Rectal smooth muscle tissue (tissue), 1 donor: ENCODE results near the gene THRA.

Experiments used
- H3K27ac ChIP-seq: one replicate; pipeline ENCODE4 v1.7.0; 2013; ENCODE audit warnings: low read depth, low read length, inconsistent platforms
- H3K27me3 ChIP-seq: one replicate; pipeline ENCODE4 v1.7.0; 2013; ENCODE audit warnings: low read length; ENCODE audit not compliant: control insufficient read depth, insufficient read depth
- H3K36me3 ChIP-seq: one replicate; pipeline ENCODE4 v1.7.0; 2013; ENCODE audit warnings: low read length; ENCODE audit not compliant: control insufficient read depth, insufficient read depth
- H3K4me1 ChIP-seq: one replicate; pipeline ENCODE4 v1.7.0; 2013; ENCODE audit warnings: low read length; ENCODE audit not compliant: control insufficient read depth, insufficient read depth
- H3K4me3 ChIP-seq: one replicate; pipeline ENCODE4 v1.7.0; 2013; ENCODE audit warnings: low read length
- H3K9ac ChIP-seq: one replicate; pipeline ENCODE4 v1.7.0; 2013; ENCODE audit warnings: low read length

The THRA gene

DNA sequence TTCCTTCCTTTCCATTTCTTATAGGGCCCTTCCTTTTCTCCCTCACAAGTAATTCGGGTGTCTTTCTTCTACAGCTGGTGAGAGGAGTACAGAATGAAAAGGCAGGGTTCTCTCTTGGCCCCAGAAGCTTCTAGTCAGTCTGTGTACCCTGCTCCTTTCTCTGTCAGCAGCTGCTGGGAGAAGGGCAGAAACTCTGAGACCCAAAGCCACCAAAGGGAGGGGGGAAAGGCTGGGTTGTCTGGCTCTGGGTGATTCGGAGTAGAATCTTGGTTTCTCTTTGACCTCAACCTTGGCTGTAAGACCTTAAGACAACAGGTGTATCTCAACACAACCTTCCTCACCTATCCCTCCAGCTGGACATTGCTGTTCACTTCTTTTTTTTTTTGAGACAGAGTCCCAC lies 40.9 kb downstream of the THRA start:
- H3K27ac ChIP-seq = peak overlapping the region; percentile 64
- H3K4me1 ChIP-seq = peaks cover 56% of the 10 kb centered on the region
- H3K9ac ChIP-seq = no peak overlapping the region
- no peaks in the 10 kb centered on the region for H3K36me3 ChIP-seq
- no peaks in the 10 kb centered on the region for H3K27me3 ChIP-seq
- H3K4me3 ChIP-seq = no peak overlapping the region

DNA sequence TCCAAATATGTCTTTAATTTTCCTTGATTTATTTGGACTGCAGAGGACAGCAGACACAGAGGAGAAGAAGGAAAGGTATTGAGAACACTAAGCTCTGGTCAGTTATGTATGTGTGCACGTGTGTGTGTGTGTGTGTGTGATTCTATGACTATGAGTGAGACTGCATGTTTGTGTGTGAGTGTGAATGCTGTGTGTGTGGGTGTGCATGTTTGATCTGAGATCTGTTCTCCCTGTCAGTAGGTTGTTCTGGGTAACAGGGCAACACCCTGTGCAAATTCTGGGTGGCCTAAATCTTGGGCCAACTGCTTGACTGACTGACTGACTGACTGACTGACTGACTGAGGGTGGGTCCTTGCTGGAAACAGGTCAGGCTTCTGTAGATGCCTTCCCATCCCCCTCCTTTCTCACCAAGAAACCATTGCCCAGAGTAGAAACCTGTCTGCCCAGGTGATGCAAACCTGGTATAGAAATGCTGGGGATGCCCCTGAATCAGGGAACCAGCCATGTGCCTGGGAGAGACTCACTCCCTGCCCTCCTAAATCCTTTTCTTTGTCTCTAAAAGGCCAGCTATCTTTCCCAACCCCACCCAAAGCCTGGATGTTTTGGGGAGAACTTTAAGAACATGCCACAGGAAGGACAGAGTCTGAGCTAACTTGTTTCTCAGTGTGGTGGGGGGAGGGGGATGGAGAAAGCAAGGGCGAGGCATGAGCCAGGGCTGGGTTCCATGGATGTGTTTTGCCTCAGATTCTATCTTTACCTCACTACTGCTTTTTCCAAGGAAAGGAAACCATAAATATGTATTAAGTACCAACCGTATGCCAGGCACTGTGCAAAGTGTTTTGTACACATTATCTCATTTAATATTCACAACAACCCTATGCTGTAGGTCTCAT lies 42.1 kb downstream of the THRA start:
- H3K27ac ChIP-seq = peak overlapping the region; percentile 94
- H3K36me3 ChIP-seq = no peaks in the 10 kb centered on the region
- no peaks in the 10 kb centered on the region for H3K27me3 ChIP-seq
- H3K4me3 ChIP-seq = no peak overlapping the region
- H3K9ac ChIP-seq = no peak overlapping the region
- H3K4me1 ChIP-seq = peaks cover 65% of the 10 kb centered on the region

- Histone ChIP-seq H3K9ac (peak overlapping the region; percentile 25), H3K4me1 (peaks cover 74% of the 10 kb centered on the region)
These were observed 43.3 kb downstream of the THRA start for GRCh38 chr17:40105861-40106759.

DNA sequence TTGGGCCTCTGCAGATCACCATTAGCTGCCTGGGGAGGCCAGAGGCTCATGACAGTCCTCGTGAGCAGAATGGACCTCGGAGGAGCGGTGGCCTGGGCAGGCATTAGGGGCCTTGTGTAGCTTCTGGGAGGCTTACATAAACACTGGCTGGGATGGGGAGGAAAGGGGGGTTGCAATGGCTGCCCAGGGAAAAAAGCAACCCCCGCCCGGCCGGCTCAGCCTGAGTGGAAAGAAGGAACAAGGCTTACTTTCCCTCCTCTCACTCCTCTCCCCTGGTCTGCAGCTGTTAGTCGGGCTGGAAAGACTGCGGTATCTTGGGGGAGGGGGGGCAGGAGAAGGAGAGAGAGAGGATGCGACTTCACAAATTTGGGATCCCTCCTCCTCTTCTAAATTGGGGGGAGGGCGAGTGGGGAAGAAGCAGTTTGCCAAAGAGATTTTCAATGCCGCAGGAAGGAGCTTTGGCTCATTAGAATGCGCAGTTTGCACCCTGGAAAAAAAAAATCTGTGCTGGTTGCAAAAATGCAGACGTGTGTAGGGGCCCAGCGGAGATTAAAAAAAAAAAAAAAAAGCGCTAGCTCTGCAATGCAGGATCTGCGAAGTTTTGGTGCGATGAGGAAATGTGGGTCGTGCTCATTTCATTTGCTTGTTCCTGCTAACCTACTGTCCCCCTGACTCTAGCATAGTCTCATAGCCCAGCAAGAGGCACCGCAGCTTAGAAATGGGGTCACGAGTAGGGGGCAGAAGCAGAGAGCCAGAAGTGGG lies 44.2 kb downstream of the THRA start:
- Histone ChIP-seq H3K4me1 (peaks cover 77% of the 10 kb centered on the region), H3K4me3 (peak overlapping the region; percentile 46), H3K9ac (peak overlapping the region; percentile 25), H3K36me3 (no peaks in the 10 kb centered on the region), H3K27me3 (no peaks in the 10 kb centered on the region), H3K27ac (peak overlapping the region; percentile 94)

More at GRCh38 chr17:40105861-40106759, 43.3 kb downstream of the THRA start:
- Histone ChIP-seq H3K36me3 (no peaks in the 10 kb centered on the region), H3K27me3 (no peaks in the 10 kb centered on the region), H3K4me3 (peak overlapping the region; percentile 32), H3K27ac (peak overlapping the region; percentile 94)

DNA sequence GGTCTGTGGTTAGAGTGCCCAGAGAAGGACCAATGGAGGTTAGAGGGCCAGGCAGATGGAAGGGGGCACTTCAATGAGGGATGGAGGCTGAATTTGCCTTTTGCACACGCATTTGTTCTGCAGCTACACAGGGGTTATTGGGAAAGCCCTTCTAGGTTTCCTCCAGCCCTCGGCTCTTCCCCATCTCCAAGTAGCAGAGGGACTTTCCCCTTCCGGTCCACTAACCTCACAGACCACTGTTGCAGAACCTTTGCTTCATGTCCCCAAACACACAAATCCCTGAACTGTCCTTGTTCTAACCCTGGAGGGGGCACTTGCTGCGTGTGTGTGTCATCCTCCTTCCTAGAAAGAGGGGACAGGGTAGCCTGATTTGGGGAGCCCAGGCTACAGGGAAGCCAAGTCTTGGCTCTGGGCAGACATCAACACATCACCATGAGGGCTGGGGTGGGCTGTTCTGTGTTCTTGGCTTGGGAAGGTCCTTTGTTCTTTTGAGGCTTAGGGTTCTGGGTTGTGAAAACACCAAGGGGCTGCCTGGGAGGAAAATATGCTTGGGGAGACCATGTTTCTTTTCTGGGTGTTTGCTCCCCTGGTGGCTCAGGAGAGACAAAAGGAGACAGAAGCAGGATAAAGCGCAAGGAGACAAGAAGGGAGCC lies 44.9 kb downstream of the THRA start:
- H3K4me3 ChIP-seq = peak overlapping the region; percentile 46
- H3K27me3 ChIP-seq = no peaks in the 10 kb centered on the region
- no peaks in the 10 kb centered on the region for H3K36me3 ChIP-seq
- H3K9ac ChIP-seq = peak overlapping the region; percentile 26
- peak overlapping the region; percentile 94 for H3K27ac ChIP-seq
- peaks cover 84% of the 10 kb centered on the region for H3K4me1 ChIP-seq

GRCh38 chr17:40108970-40109824 lies 46.4 kb downstream of the THRA start:
- H3K4me1 ChIP-seq = peaks cover 86% of the 10 kb centered on the region
- H3K36me3 ChIP-seq = no peaks in the 10 kb centered on the region
- no peak overlapping the region for H3K4me3 ChIP-seq
- no peak overlapping the region for H3K9ac ChIP-seq
- no peaks in the 10 kb centered on the region for H3K27me3 ChIP-seq
- peak overlapping the region; percentile 94 for H3K27ac ChIP-seq

DNA sequence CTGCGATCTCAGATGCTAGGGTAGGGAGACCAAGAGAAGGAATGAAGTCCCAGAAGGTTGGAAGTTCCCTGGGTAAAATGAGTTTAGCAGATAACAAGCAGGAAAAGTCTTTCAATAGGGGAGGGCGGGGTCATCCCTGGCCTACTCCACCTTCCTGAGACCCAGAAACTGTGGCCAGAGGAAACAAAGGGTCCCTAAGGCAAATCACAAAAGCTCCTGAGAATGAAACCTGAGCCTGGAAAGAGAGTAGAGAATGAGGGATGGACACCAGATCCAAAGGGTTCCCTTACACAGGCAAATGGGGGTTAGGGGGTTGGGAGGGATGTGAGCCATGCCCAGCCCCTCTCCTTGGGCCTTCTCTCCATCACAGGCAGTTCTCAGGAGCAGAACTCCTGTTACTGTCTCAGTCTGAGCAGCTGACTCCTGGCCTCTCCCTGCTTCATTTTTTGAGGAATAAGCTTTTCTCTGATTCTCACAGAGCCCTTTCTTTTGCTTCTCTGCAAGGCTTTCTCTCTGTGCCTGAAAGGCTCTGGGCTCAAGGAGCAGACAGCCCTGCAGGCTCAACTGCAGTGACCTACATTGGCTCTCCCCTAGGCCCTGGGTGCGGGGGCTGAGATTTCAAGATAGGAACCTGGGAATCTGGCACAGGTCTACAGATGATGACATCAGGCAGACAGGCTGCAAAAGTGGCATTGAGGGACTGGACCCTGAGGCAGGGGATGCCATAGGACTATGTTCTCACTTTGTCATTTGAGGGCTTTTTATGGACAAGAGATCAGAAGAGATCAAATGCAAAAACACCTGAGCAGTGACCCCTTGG lies 47.5 kb downstream of the THRA start:
- no peaks in the 10 kb centered on the region for H3K36me3 ChIP-seq
- H3K9ac ChIP-seq = no peak overlapping the region
- peaks cover 79% of the 10 kb centered on the region for H3K4me1 ChIP-seq
- H3K27me3 ChIP-seq = no peaks in the 10 kb centered on the region
- H3K27ac ChIP-seq = peak overlapping the region; percentile 94
- no peak overlapping the region for H3K4me3 ChIP-seq

DNA sequence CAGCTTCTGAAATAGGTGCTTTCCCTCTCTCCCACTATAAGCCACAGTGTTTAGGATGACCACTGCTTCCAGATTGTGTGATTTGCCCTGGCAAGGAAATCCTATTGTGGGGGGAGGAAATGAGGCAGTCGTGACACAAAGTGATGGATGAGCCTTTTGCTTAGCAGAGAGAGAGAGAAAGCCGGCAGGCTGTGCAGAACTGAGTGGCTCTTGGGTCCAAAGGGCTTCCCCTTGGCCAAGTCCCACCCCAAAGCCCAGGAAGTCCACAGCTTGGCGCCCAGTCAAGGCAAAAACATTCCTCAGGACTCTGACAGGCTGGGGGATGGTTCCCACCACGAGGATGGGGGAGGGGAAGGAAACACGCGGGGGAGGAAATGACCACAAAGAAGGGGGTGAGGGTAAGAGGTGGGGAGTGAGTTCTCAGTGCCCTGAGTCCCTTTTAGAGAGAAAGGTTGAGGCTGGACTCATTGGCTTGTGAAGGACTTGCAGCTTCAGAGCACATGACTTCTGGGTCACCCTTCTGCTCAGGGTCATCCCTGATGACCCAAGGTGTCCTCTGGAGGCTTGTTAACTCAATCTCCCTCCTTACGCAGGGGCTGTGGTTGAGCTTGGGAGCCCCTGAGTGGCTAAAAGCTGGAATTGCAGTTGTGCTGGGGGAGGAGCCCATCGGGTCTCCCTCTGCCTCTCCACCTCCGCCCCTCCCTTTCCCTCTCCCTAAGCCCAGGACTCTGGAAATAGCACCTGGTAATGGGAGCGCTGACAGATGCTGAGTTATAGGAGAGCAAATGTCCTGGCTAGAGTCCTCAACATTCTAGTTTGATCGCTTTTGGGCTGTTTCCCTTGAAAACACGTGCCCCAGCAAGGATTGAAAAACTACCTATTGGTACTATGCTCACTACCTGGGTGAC lies 48.7 kb downstream of the THRA start:
- Histone ChIP-seq H3K27ac (peak overlapping the region; percentile 94), H3K27me3 (no peaks in the 10 kb centered on the region), H3K36me3 (no peaks in the 10 kb centered on the region), H3K4me3 (peak overlapping the region; percentile 25), H3K9ac (no peak overlapping the region), H3K4me1 (peaks cover 67% of the 10 kb centered on the region)

DNA sequence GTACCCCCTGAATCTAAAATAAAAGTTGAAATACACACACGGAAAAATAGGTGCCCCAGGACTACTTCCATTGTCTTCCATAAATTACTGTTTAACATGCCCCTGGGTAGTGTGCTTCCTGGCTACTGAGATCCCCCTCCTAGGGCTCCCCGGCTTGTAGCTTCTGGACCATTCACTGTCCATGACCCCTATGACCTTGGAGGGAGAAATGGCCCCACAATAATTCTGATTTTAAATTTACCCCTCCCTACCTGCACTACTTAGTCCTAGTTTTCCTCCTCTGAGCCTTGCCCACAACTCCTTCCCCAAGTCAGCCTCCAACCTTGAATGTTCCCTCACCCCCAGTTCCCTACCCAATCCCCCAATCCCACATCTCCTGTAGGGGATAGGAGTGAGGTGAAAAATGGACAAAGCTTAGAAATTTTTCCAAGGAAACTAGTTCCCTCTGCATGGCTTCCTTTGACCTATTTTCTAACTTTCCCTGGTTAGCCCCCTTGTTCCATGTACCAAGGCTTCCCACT lies 49.5 kb downstream of the THRA start:
- Histone ChIP-seq H3K9ac (no peak overlapping the region), H3K36me3 (no peaks in the 10 kb centered on the region), H3K27ac (peak overlapping the region; percentile 94), H3K4me1 (peaks cover 59% of the 10 kb centered on the region), H3K27me3 (no peaks in the 10 kb centered on the region), H3K4me3 (peak overlapping the region; percentile 1)

GRCh38 chr17:40112718-40113109 lies 49.9 kb downstream of the THRA start:
- H3K4me1 ChIP-seq = peaks cover 54% of the 10 kb centered on the region
- H3K27me3 ChIP-seq = no peaks in the 10 kb centered on the region
- H3K36me3 ChIP-seq = no peaks in the 10 kb centered on the region
- no peak overlapping the region for H3K9ac ChIP-seq
- H3K4me3 ChIP-seq = peak overlapping the region; percentile 1
- peak overlapping the region; percentile 94 for H3K27ac ChIP-seq
